Measurements from ENCODE around the gene MAP2K7. TPM values are rescaled to one million over a fixed set of nuclear protein-coding genes. Genes with fewer than 3 reads are reported as not detected.
"Not testable (repeated sequence)": the region's sequence is repeated elsewhere in the genome, so short reads cannot be mapped to it uniquely, and the experiment has no call there.

MAP2K7 gene
- total RNA-seq, 4 donors from 2014 or later = 13.9 to 23.4 (median 17.9) TPM

DNA sequence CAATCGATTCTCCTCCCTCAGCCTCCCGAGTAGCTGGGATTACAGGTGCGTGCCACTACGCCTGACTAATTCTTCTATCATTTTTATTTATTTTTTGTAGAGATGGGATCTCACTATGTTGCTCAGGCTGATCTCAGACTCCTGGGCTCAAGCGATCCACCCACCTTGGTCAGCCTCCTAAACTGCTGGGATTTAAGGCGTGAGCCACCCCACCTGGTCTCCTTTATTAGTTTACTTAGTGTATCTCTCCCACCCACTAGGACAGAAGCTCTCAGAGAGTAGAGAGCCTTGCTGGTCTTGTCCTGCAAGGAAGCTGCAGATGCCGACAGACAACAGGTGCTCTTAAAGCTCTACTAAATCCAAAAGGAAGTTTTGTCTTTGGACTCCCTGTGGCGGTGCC lies 17.9 kb upstream of the MAP2K7 start:
- no peak for ATAC-seq

DNA sequence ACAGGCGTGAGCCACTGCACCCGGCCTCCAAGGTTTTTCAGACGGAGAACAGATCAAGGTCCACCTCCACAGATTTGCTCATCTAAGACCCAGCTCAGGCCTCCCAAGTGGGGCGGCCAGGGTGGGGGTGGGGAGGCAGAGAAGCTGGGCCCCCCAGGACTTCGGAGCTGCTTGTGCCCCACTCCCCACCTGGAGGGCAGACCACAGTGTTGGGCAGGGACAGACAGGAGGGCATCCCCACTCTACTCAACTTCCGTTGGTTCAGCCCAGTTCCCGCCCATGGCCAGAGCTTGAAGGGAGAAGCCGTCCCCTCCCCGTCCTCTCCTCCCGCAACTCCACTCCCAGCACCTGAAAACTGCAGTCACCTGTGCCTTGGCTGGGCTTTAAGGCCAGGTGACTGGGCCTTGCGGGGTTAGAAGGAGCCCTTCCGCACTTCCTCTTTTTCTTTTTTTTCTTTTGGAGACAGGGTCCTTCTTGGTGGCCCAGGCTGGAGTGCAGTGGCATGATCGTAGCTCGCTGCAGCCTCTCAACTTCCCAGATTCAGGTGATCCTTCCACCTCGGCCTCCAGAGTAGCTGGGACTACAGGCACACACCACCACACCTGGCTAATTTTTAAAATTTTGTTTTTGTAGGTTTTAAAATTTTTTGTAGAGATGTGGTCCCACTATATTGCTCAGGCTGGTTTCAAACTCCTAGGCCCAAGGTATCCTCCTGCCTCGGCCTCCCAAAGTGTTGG lies 16.1 kb upstream of the MAP2K7 start:
- H3K36me3 ChIP-seq = no peaks in the 10 kb centered on the region
- no peak overlapping the region for H3K27ac ChIP-seq
- peaks cover 0 to 11% (median 0%) of the 10 kb centered on the region in 3 donors for H3K4me1 ChIP-seq
- ATAC-seq = no peak
- TF ChIP-seq POLR2AphosphoS5 (IDR thresholded peaks at IDR 0.05) = no peak
- TF ChIP-seq EP300 (IDR thresholded peaks at IDR 0.05) = no peak
- no peak for TF ChIP-seq POLR2A (IDR thresholded peaks at IDR 0.05)
- TF ChIP-seq, protein P1, sequence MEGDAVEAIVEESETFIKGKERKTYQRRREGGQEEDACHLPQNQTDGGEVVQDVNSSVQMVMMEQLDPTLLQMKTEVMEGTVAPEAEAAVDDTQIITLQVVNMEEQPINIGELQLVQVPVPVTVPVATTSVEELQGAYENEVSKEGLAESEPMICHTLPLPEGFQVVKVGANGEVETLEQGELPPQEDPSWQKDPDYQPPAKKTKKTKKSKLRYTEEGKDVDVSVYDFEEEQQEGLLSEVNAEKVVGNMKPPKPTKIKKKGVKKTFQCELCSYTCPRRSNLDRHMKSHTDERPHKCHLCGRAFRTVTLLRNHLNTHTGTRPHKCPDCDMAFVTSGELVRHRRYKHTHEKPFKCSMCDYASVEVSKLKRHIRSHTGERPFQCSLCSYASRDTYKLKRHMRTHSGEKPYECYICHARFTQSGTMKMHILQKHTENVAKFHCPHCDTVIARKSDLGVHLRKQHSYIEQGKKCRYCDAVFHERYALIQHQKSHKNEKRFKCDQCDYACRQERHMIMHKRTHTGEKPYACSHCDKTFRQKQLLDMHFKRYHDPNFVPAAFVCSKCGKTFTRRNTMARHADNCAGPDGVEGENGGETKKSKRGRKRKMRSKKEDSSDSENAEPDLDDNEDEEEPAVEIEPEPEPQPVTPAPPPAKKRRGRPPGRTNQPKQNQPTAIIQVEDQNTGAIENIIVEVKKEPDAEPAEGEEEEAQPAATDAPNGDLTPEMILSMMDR (IDR thresholded peaks at IDR 0.05) = no peak
- 93 to 94% methylated on average over 3 to 7 of the region's 16 CpGs for WGBS, 2 donors (ENCODE audit: low coverage in 1 of 2)
- no peaks in the 10 kb centered on the region for H3K9me3 ChIP-seq
- peaks cover 63% of the 10 kb centered on the region for H3K27me3 ChIP-seq
- H3K4me3 ChIP-seq = no peak overlapping the region

More for the DNA sequence above, 17.9 kb upstream of the MAP2K7 start:
- H3K27ac ChIP-seq = no peak overlapping the region
- TF ChIP-seq POLR2AphosphoS5 (IDR thresholded peaks at IDR 0.05) = no peak
- TF ChIP-seq, protein P1 (IDR thresholded peaks at IDR 0.05) = no peak
- H3K9me3 ChIP-seq = no peaks in the 10 kb centered on the region
- no peaks in the 10 kb centered on the region for H3K36me3 ChIP-seq
- peaks cover 0 to 11% (median 0%) of the 10 kb centered on the region in 3 donors for H3K4me1 ChIP-seq
- H3K4me3 ChIP-seq = no peak overlapping the region
- 88 to 90% methylated on average over 2 to 4 of the region's 8 CpGs for WGBS, 2 donors (ENCODE audit: low coverage in 1 of 2)
- peaks cover 56% of the 10 kb centered on the region for H3K27me3 ChIP-seq

DNA sequence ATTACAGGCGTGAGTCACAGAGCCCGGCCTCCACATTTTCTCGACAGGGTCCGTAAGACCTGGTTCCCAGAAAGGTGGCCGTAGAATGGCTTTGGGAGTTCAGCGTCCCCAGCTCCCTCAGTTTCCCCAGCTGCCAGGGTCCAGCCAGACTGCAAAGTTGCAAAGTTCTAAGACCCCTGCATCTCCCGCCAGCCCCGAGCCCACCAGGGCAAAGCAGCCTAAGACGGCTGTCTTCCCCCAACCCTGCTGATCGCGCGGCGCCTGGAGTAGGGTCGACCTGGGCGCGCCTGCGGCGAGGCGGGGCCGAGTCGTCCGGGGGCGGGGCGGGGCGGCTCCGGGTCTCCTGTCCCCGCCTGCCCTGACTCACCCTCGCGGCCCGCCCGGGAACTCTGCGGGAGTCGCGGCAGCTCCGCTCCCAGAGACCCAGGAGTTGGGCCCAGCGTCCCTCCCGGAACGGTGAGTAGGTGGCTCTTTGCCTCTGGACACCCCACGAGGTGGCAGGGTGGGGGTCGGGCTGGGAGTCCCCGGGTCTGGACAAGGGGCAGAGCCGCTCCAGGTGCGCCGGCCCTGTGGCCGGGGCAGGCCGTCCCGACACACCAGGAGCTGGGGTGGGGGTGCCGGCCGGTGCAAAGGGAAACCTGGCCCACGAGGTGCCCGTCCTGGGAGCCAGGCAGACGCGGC lies 15.4 kb upstream of the MAP2K7 start, which contains the start of gene LRRC8E:
Gene LRRC8E, plus strand, starts transcription at position 366 of the 681 bp plus-strand sequence. CDS start 7,094 bp downstream, outside the sequence.
- Histone ChIP-seq H3K4me1 (peaks cover 0 to 11% (median 0%) of the 10 kb centered on the region in 3 donors), H3K27ac (no peak within 1 kb of the TSS), H3K4me3 (peak within 1 kb of the TSS in 1 of 2 donors; percentile 48), H3K9me3 (no peaks in the 10 kb centered on the region), H3K36me3 (no peaks in the 10 kb centered on the region), H3K27me3 (peaks cover 70% of the 10 kb centered on the region)
- no peak for TF ChIP-seq POLR2A (IDR thresholded peaks at IDR 0.05)
- ATAC-seq = peak; percentile 84
- WGBS, 2 donors (ENCODE audit: low coverage in 1 of 2) = 8 to 100% methylated on average over 1 to 5 of the region's 53 CpGs

DNA sequence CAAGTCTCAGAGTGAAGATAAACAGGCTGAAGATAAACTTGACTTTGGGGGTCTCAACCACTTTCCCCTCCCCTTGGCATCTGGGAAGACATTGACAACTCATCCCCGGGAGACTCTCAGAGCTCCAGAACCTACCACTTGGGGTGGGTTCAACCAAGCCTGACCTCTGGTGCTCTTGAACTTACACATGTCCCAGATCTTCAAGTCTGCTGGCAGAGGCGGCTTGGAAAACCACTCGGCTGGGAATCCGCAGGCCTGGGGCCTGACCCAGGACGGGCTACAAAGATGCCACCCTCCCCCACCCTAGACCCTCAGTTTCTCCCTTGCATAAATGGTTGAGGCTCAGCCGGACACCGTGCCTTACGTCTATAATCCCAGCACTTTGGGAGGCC lies 14.9 kb upstream of the MAP2K7 start:
- peaks cover 75% of the 10 kb centered on the region for H3K27me3 ChIP-seq
- TF ChIP-seq POLR2AphosphoS5 (IDR thresholded peaks at IDR 0.05) (no peak), POLR2A (IDR thresholded peaks at IDR 0.05) (no peak), EP300 (IDR thresholded peaks at IDR 0.05) (no peak)
- TF ChIP-seq, protein P1 (IDR thresholded peaks at IDR 0.05) = no peak
- H3K27ac ChIP-seq = no peak overlapping the region
- H3K9me3 ChIP-seq = no peaks in the 10 kb centered on the region
- peaks cover 0 to 11% (median 0%) of the 10 kb centered on the region in 3 donors for H3K4me1 ChIP-seq
- no peaks in the 10 kb centered on the region for H3K36me3 ChIP-seq
- ATAC-seq = no peak
- H3K4me3 ChIP-seq = peak overlapping the region in 1 of 2 donors; percentile 48
- 40% methylated on average over 1 of the region's 8 CpGs; no CpG with 5 or more reads in 1 of the 2 donors for WGBS, 2 donors (ENCODE audit: low coverage in 1 of 2)

DNA sequence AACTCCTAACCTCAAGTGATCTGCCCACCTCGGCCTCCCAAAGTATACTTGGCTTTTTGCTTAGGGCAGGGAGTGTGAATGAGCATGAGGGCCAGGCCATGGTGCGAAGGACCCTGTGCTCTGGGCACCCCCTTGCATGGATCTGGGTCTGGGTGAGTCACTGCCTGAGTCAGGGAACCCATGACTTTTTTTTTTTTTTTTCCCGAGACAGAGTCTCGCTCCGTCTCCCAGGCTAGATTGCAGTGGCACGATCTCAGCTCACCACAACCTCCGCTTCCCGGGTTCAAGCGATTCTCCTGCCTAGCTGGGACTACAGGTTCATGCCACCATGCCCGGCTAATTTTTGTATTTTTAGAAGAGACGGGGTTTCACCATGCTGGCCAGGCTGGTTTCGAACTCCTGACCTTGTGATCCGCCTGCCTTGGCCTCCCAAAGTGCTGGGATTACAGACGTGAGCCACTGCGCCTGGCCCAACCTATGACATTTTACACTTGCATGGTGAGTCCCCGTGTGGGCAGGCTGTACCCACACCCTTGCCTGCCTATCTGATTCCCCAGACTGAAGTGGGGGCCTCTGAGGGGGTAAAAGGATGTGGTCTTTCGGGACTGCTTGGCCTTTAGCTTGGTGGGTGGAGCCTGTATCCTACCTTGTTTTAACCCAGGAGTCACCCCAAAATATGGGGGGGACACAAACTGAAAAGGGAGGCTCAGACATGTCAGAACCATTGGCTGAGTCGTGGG lies 10.1 kb upstream of the MAP2K7 start:
- WGBS, 2 donors (ENCODE audit: low coverage in 1 of 2) = 80 to 86% methylated on average over 1 to 4 of the region's 18 CpGs
- ATAC-seq, H3K4me1 ChIP-seq, H3K27ac ChIP-seq, H3K9me3 ChIP-seq, H3K36me3 ChIP-seq, H3K4me3 ChIP-seq: not testable (repeated sequence)
- peaks cover 69% of the 10 kb centered on the region for H3K27me3 ChIP-seq

Measured in gastroesophageal sphincter (tissue), 4 donors.